Aorta (tissue), 5 donors: Measurements from ENCODE around the gene SLAIN1. TPM values are rescaled to one million over a fixed set of nuclear protein-coding genes. Genes with fewer than 3 reads are reported as not detected.
"Not testable (repeated sequence)": the region's sequence is repeated elsewhere in the genome, so short reads cannot be mapped to it uniquely, and the experiment has no call there.

Experiments used
- ATAC-seq: fragments of 200-7000 bp; cut with Tn5 transposase; one replicate; pipeline ENCODE4 v1.9.1; 2022; ENCODE audit warnings: moderate library complexity; ENCODE audit not compliant: low FRiP score
- DNase-seq, 2 donors: peaks; one replicate each; pipeline ENCODE4 v3.0.0-alpha.2; 2020
- H3K27ac ChIP-seq, 2 donors: one replicate each; pipeline ENCODE4 v1.5.1; 2013; ENCODE audit warnings: low read length in 2 of 2, mild to moderate bottlenecking in 2 of 2, moderate library complexity in 2 of 2, control low read depth in 1 of 2, inconsistent platforms in 1 of 2, low read depth in 1 of 2
- H3K27me3 ChIP-seq, 2 donors: one replicate each; pipeline ENCODE4 v1.6.1; 2013; ENCODE audit warnings: control low read depth in 1 of 2, low read length in 1 of 2, mild to moderate bottlenecking in 1 of 2, moderate library complexity in 1 of 2; ENCODE audit not compliant: insufficient read depth in 2 of 2, control insufficient read depth in 1 of 2
- H3K36me3 ChIP-seq, 2 donors: one replicate each; pipeline ENCODE4 v1.6.1; 2013; ENCODE audit warnings: control low read depth in 1 of 2, low read length in 1 of 2, mild to moderate bottlenecking in 1 of 2; ENCODE audit not compliant: insufficient read depth in 2 of 2, control insufficient read depth in 1 of 2
- H3K4me1 ChIP-seq, 2 donors: one replicate each; pipeline ENCODE4 v1.6.1; 2013; ENCODE audit warnings: low read length in 2 of 2, control low read depth in 1 of 2, mild to moderate bottlenecking in 1 of 2, moderate library complexity in 1 of 2; ENCODE audit not compliant: insufficient read depth in 2 of 2, control insufficient read depth in 1 of 2
- H3K4me3 ChIP-seq, 2 donors: one replicate each; pipeline ENCODE4 v1.5.1; 2013; ENCODE audit warnings: low read length in 2 of 2, control low read depth in 1 of 2, mild to moderate bottlenecking in 1 of 2
- H3K9me3 ChIP-seq: one replicate; pipeline ENCODE4 v1.6.1; 2013; ENCODE audit warnings: mild to moderate bottlenecking, low read length; ENCODE audit not compliant: control insufficient read depth
- WGBS, 2 donors: extraction: QIAGEN DNeasy Blood & Tissue Kit; methylation state at CpG; one replicate each; pipeline ENCODE4 v1.1.7; 2013; 5-methylcytosine and 5-hydroxymethylcytosine counted together
- intact Hi-C, 2 donors: fragments of 100-400 bp; cut with DNase I; formaldehyde crosslinking; loops; one replicate each; pipeline versions ENCODE4 v1.14.2 to v1.15.0; 2022
- long read RNA-seq, 2 donors: library from polyadenylated mRNA; unstranded; transcript quantifications; one replicate each; pipeline ENCODE4 v2.0.0, GENCODE V29; 2020 to 2021
- polyA plus RNA-seq, 2 donors: library from polyadenylated mRNA; stranded (reverse); fragments of 200-250 nt; gene quantifications; one replicate each; pipeline ENCODE4 v1.2.3, GENCODE V29; 2013
- total RNA-seq, 2 donors: library from RNA; stranded (reverse); fragmentation: NEBNext Ultra II Directional; extraction: Animal tissue kit (Norgen Biotek cat#: 25700); gene quantifications; one replicate each; pipeline ENCODE4 v1.2.1, GENCODE V29; 2021
- donor health status: healthy with polysubstance abuse.
- donor health status: Bipolar disorder and iron deficiency.
- donor health status: DM: no; HTN: no; CAD: no.
- donor health status: DM: no; HTN: no; CAD: no.
- donor health status: DM: yes; HTN: yes; CAD: no.

The SLAIN1 gene
- 1 to 10 TPM; 8.3 to 9.0 TPM for total RNA-seq
- polyA plus RNA-seq, result 1 to 10 TPM; 3.5 to 7.5 TPM
- long read RNA-seq, donor 1, result 0 reads
- long read RNA-seq, donor 2, transcript SLAIN1-206 (7 exons, 2,855 nt), result major isoform, 6 of 7 reads
- long read RNA-seq, donor 2, partial matches to known transcripts, result 0 of 7 reads
- long read RNA-seq, donor 2, other reads (novel, unspliced or antisense), result 0 of 7 reads

DNA sequence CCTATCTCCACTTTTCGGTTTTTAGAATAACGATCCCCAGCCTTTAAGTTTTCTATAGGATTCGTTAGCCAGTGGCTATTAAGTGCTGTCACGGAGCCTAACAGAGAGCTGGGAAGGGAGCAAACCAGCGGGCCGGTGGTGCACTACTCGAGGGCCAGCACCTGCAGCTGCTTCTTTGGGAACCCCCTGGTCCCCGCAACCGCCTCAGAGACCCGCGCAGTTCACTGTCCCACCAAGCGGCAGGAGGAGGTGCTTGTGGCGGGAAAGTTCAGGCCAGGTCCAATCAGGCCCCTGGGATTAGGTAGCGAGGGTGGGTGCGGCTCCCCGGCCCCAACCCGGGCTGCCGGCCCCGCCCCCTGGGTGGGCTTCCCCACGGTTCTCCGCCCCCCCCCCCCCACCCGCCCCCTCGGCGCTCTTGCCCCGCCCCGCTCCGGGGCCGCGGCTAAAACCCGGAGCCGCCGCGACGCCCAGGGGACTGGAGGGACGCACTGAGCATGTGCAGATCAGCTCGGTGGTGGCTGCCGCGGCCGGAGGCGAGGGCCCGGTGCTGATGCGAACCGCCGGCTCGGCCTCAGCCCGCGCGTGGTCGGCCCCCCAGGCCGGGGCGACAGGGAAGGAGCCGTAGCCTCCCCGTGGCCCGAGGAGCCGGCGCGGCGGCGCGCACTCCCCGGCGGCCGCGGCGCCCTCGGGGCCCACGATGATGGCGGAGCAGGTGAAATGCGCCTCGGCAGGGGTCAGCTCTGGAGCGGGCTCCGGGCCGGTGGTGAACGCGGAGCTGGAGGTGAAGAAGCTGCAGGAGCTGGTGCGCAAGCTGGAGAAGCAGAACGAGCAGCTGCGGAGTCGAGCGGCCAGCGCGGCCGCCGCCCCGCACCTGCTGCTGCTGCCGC lies at the start of gene SLAIN1:
TSS of gene SLAIN1 (plus strand) at position 471 of the 887 bp plus-strand sequence. CDS start at position 698, 227 bp downstream.
- peaks cover 2 to 6% of the 10 kb centered on the region in 2 donors for H3K4me1 ChIP-seq
- H3K9me3 ChIP-seq, result no peaks in the 10 kb centered on the region
- WGBS, 2 donors, result 1% methylated on average over 46 to 86 of the region's 86 CpGs
- ATAC-seq (peak; percentile 93), DNase-seq (peak; percentile 86 to 94)
- peak within 1 kb of the TSS; percentile 67 to 99 for H3K4me3 ChIP-seq
- H3K27me3 ChIP-seq, result no peaks in the 10 kb centered on the region
- intact Hi-C loops, result no loop called here
- peak within 1 kb of the TSS in 1 of 2 donors; percentile 69 for H3K27ac ChIP-seq
- no peaks in the 10 kb centered on the region for H3K36me3 ChIP-seq

DNA sequence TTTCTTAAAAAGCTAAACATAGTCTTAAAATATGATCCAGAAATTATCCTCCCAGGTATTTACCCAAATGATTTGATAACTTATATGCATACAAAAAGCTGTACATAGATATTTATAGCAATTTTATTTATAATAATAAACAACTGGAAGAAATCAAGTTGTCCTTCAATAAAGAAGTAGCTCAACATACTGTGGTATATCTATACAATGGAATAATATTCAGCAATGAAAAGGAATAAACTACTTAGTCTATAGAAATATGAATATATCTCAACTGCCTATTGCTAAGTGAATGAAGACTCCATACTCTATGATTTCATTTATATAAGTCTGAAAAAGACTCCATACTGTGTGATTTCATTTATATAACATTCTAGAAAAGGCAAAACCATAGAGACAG lies 47.1 kb upstream of the SLAIN1 start:
- intact Hi-C loops, result no loop called here
- no peak overlapping the region for H3K27ac ChIP-seq
- no peaks in the 10 kb centered on the region for H3K36me3 ChIP-seq
- no peaks in the 10 kb centered on the region for H3K4me1 ChIP-seq
- no peak overlapping the region for H3K4me3 ChIP-seq
- ATAC-seq (no peak), DNase-seq (no peak)
- H3K27me3 ChIP-seq, result no peaks in the 10 kb centered on the region
- H3K9me3 ChIP-seq, result no peaks in the 10 kb centered on the region

DNA sequence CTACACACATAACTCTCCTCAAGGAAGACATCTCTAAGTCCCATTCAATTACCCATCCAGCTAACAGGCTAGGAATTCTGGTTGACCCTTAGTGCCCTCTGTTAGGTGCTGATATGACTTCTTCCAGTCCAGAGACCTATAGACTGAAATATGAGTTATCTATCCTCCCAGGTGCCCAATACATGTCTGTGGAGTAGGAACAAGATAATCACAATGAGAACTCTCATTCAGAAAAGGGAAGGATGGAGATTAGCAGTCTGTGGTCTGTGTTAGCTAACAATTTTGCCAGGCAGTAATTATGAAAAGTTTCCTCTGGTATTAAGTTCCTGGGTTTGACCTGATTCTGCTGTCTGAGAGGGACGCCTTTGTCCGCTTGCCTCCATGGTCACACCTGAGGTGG lies 44.2 kb upstream of the SLAIN1 start:
- no peak overlapping the region for H3K27ac ChIP-seq
- no peak for ATAC-seq
- intact Hi-C loops, result no loop called here
- no peak overlapping the region for H3K4me3 ChIP-seq
- no peaks in the 10 kb centered on the region for H3K9me3 ChIP-seq
- no peaks in the 10 kb centered on the region for H3K4me1 ChIP-seq
- DNase-seq, result no peak
- 88 to 89% methylated on average over 2 of the region's 2 CpGs for WGBS, 2 donors
- no peaks in the 10 kb centered on the region for H3K36me3 ChIP-seq
- H3K27me3 ChIP-seq, result no peaks in the 10 kb centered on the region

DNA sequence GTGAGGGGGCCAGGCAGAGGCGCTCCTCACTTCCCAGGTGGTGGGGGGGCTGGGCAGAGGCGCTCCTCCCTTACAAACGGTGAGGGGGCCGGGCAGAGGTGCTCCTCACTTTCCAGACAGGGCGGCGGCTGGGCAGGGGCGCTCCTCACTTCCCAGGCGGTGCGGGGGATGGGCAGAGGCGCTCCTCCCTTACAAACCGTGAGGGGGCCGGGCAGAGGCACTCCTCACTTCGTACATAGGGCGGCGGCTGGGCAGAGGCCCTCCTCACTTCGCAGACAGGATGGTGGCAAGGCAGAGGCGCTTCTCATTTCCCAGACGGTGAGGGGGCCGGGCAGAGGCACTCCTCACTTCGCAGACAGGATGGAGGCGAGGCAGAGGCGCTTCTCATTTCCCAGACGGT lies 37.5 kb upstream of the SLAIN1 start:
- ATAC-seq, H3K27ac ChIP-seq, H3K4me3 ChIP-seq, H3K27me3 ChIP-seq, DNase-seq, intact Hi-C loops, H3K4me1 ChIP-seq, H3K36me3 ChIP-seq, H3K9me3 ChIP-seq: not testable (repeated sequence)
- WGBS, 2 donors, result 91 to 93% methylated on average over 23 of the region's 23 CpGs

DNA sequence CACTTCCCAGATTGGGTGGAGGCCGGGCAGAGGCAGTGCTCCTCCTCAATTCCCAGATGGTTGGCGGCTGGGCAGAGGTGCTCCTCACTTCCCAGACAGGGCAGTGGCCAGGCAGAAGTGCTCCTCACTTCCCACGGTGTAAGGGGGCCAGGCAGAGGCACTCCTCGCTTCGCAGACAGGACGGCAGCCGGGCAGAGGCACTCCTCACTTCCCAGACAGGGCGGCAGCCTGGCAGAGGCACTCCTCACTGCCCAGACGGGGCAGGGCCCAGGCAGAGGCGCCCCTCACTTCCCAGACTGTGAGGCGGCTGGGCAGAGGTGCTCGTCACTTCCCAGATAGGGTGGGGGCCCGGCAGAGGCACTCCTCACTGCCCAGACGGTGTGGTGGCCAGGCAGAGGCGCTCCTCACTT lies 36.6 kb upstream of the SLAIN1 start:
- no peak overlapping the region for H3K27ac ChIP-seq
- H3K27me3 ChIP-seq, result no peaks in the 10 kb centered on the region
- DNase-seq, result peak in 1 of 2 donors; percentile 56
- no peaks in the 10 kb centered on the region for H3K36me3 ChIP-seq
- no peaks in the 10 kb centered on the region for H3K9me3 ChIP-seq
- WGBS, 2 donors, result 83 to 85% methylated on average over 10 to 15 of the region's 15 CpGs
- H3K4me1 ChIP-seq, result no peaks in the 10 kb centered on the region
- H3K4me3 ChIP-seq, result no peak overlapping the region
- ATAC-seq, result no peak
- intact Hi-C loops, result no loop called here

DNA sequence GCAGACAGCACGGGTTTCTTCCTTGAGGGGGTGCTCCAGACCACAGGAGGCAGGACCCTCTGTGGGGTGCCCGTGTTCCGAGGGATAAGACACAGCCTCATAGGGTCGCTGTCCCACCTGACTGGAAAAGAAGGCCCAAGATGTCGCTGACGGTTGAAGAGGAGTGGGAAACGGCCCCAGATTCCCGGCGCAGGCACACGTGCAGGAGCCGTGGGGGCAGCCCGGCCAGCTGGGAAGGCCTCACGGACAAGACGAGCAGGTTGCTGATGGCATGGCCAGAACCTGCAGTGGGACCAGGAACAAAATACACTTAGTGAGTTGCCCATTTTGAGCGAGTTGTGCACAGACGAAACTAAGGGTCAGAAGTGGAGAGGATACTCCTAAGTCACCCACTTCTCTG lies 35.2 kb upstream of the SLAIN1 start:
- WGBS, 2 donors, result 86 to 92% methylated on average over 16 of the region's 16 CpGs
- H3K36me3 ChIP-seq, H3K4me3 ChIP-seq, H3K9me3 ChIP-seq, H3K27me3 ChIP-seq, intact Hi-C loops, H3K4me1 ChIP-seq, ATAC-seq, H3K27ac ChIP-seq, DNase-seq: not testable (repeated sequence)

DNA sequence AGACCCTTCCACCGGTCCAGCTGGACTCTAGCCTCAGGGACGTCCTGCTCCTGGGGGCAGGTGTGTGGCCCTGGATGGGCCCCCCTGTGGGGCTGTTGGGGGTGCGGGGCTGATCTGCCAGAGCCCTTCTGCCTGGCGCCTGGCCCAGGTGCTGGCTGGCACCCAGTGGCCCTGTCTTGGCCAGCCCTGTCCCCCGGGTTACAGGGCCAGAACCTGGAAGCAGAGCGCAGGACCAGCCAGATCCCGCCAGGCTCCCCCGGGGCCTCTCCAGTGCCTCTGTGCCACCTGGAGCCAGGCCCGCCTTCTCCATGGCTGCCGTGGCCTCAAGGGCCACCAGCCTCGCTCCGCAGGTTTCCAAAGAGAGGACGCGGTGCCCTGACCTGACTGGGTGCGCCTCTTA lies 34.7 kb upstream of the SLAIN1 start:
- WGBS, 2 donors, result 90 to 96% methylated on average over 8 to 15 of the region's 15 CpGs
- intact Hi-C loops, result not testable (repeated sequence)

DNA sequence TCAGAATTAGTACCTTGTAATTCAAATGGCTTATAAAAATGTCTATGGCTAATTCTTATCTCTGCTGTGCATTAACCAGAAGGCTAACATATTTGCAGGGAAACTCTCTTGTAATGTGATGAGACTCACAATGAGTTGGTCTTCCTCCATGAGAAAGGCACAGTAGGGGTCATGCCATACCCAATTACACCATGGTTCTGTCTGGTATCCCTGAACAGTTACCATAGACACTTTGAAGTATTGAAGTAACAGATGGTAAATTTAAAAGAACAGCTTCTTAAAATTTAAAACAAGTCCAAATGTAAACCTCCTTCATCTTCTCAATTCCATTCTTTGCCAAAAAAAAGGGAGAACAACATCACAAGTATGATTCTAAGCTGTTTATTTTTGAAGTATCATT lies 22.6 kb upstream of the SLAIN1 start:
- intact Hi-C loops, result no loop called here
- no peaks in the 10 kb centered on the region for H3K4me1 ChIP-seq
- no peaks in the 10 kb centered on the region for H3K36me3 ChIP-seq
- no peak overlapping the region for H3K4me3 ChIP-seq
- no peak overlapping the region for H3K27ac ChIP-seq
- H3K9me3 ChIP-seq, result peaks cover 2% of the 10 kb centered on the region
- ATAC-seq (no peak), DNase-seq (no peak)
- peaks cover 0 to 4% of the 10 kb centered on the region in 2 donors for H3K27me3 ChIP-seq

More for the DNA sequence above, 34.7 kb upstream of the SLAIN1 start:
- H3K4me3 ChIP-seq, ATAC-seq, H3K9me3 ChIP-seq, H3K36me3 ChIP-seq, H3K27ac ChIP-seq, DNase-seq, H3K27me3 ChIP-seq, H3K4me1 ChIP-seq: not testable (repeated sequence)
